Umbilical cord (tissue), 2 donors: ENCODE data around the gene KIF18B. TPM values are rescaled to one million over a fixed set of nuclear protein-coding genes. Genes with fewer than 3 reads are reported as not detected.
"Not testable (repeated sequence)": the region's sequence is repeated elsewhere in the genome, so short reads cannot be mapped to it uniquely, and the experiment has no call there.

Experiments
- DNase-seq: peaks from one replicate; pipeline ENCODE4 v3.0.0-alpha.2; 2015; ENCODE audit warnings: low spot score
- total RNA-seq: library from RNA; depleted of rRNA; stranded (reverse); fragments of >200 nt; gene quantifications from one replicate; pipeline ENCODE4 v1.2.3, GENCODE V29; 2014; ENCODE audit warnings: low replicate concordance; ENCODE audit not compliant: insufficient read depth

The KIF18B gene
- total RNA-seq, 1 donor from 2014 or later: 1.4 TPM

DNA sequence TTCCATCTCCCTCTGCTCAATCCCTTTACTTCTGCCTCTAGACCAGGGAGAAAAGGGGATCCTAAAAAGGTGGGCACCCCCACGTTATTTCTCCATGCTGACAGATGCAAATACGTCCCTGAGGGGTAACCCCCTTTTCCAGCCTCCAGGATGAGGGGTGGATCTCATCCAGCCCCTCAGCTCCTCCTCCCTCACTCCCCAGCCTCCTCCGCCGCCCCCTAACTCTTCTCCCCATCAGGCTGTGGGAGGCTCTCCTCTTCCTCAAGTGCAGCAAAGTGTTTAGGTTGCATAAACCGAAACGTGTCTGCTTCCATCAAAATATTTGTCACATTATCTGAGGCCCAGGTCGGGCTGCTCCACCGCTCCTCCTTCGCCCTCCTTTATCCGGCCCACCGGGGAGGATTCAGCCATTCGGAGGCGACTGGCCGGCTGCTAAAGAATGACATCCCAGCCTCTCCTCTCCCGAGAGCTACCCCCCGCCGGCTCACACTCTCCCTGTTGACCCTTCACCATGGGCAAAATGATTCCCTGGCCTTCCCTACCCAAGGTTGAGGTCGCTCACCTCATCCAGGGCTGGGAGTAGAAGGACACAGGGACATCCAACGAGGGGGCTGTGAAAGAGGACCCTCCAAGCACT lies 21.7 kb upstream of the KIF18B start:
- no peak for DNase-seq

DNA sequence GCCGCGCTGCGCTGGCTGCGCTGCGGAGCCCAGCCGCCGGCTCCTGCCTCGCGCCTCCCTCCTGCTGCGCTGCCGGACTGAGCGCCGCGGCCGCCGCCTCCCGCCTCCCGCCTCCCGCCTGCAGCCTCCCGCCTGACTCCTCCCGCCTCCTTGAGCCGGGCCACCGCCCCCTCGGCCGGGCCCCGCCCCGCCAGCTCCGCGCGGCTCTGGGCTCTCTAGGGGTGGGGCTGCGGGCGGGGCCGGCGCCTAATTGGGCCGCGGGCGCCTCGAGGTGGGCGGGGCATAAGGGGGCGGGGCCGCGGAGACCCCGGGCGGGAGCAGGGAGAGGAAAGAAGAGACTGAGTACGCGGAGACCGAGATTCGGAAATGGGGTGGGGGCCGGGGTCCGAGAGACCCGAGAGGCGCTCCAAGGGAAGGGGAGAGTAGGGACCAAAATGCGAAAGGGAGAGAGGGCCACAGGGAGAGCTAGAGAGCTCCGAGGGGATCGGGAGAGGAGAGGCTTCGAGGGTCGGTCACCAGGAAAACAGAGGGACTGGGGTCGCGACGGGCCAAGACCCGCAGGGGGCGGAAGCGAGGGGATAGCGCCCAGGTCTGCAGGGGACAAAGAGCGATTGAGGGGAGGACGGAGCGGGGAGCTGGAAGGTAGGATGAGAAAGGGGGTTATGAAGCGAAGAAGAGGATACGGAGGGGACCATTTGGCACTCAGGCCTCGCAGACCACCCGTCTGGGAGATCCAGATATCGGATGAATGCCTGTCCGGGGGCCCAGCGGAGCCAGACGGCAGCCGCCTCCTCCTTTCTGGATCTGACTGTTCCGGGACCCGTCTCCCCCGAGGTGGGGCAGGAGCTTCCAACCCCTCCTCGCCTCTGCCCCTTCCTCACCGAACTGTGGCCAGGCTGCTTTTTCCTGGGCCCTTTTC lies 20.9 kb upstream of the KIF18B start, which contains the start of gene C1QL1:
Gene C1QL1 (minus strand): TSS at position 79 of the 919 bp plus-strand sequence. CDS start 255 bp downstream, outside the sequence.
- DNase-seq: peak; percentile 96

DNA sequence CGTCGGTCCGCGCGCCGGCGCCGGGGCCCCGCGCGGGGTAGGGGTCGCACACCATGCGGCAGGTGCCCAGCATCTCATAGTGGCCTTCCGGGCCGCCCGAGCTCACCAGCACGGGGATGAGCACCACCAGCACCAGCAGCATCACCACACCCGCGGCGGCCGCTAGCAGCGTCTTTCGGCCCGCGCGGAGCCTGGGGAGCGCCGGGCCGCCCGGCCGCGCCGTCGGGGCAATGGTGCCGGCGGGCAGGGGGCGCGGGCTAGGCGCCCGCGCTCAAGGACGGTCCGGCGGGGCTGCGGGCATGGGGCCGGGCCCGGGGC lies 20.3 kb upstream of the KIF18B start:
- DNase-seq: no peak

DNA sequence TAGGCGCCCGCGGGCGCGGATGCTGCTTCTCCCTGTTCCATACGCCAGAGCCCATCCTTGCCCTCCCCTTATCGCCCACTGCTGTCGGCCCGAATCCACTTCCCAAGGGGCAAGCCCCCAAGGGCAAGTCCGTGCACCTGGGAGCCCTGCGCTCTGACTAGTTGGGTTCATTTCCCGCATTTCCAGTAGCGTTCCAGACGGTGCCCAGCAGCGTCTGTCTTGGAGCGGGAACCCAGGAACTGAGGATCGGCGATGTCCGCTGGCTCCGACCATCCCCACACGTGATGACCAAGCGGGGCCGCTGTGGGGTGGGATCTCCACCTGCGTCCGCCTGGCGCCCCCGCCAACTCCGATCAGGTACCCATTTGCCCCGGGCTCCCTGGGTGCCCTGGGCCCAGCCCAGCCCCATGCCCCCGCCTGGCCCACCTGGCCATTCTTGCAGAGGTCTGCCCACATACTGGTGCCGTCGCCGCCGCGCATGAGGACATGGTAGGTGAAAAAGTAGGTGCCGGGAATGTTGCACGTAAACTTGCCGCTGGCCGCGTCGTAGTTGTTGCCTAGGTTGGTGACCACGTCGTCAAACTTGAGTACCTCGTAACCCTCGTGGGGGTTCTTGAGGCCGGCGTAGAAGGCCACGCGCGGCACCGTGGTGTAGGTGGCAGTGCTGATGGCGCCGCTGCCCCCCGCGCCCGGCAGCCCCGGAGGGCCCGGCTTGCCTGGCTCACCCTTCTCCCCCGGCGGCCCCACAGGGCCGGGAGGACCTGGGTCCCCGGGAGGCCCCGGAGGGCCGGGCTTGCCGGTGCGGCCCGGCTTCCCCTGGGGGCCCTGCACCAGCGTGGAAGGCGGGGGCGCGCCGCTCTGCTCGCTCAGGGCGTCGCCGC lies 19.7 kb upstream of the KIF18B start:
- no peak for DNase-seq

DNA sequence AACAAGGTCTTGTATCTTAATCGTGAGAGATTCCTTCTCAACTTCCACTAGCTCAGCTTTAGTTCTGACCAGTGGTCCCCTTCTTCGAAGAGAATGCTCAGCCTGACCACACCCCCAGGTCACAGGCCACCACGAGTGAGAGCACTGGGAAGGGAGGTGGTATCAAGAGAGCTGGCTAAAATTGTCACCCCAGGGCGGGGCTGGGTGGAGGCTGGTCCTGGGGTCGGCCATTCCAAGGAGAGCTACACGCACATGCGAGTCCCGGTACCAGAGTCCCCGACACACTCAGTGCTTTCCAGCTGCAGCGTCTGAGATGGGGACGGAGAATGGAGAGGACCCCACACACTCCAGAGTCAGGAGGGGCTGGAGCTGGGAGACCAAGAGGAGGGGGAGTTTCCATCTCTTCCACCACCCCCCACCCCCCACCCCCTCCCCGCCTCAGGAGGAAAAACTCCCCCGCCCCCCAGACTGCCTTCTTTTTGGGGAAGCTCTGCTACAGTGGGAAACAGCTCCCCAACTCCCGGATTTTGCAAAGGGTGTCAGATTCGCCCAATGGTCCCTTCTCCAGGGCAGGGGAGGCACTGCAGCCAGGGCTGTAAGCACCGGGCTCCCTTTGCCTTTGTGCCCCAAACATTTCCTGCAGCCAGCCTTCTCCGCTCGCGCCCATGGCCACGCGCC lies 18.9 kb upstream of the KIF18B start:
- DNase-seq: no peak

DNA sequence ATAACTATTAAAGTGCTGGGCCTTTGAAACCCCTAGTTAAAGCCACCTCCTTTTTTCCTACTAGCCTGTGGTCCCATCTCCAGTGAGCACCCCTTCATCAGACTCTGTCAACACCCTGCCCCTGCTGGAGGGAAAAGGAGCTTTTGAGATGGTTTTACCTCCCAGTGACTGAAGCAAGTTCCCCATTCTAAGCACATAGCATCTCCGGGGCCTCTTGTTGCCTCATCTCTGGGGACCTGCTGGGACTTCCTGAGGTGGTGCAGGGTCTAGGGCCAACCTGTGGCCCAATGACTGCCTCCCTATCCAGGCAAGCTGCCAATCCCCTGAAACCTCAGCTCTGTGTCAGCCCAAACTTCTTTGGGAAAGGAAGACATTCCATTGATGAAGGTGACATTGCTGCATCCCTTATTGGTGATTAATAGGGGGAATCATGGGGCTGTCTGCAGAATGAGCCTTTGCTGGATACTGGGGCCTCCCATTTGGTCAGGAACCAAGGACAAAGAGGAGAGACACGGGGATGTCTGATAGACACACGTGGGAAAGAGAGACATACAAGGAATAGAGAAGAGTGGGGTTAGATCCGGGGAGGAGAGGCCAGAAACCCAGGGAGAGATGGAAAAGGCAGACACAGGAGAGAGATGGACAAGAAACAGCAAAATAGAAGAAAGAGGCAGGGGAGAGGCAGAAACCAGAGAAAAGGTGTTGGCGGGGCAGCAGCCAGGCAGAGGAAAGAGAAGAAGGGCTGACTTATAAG lies 18.1 kb upstream of the KIF18B start:
- no peak for DNase-seq

DNA sequence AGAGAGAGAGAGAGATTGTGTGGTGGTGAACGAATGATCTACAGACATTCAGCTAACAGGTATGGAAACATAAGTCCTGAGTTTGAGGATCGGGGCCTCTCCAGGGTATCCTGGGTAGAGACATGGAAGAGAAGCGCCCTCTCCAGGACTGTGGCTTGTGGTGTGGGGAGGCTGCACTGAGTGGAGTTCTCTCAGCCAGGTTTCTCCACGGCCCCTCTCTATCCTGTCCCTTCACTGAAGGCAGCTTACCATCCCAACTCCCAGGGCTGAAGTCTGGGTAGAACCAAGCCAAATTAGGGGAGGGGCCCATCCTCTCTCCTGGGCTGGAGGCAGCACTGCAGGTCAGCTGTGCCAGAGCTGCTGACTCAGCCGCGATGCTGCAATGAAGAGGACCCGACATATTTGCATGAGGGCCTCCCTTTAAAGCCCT lies 14.4 kb upstream of the KIF18B start:
- DNase-seq: no peak

DNA sequence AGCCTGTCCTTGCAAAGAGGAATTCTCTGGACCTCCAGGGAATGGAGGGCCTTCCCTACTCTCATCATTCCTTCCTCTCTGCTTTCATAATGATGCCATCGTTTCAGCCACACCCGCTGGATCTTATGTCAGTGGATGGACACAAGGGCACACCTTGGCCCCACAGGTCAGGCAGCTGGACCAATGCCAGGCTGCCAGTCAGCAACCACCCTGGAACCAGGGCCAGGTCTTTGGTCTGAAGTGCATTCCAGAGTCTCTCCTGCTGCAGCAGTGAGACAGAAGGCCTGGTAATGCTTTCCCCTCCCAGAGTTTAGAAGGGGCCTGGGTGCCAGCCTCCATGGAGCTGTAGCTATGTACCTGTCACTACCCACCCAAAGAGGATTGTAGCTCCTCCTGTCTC lies 13.1 kb upstream of the KIF18B start:
- DNase-seq: no peak

DNA sequence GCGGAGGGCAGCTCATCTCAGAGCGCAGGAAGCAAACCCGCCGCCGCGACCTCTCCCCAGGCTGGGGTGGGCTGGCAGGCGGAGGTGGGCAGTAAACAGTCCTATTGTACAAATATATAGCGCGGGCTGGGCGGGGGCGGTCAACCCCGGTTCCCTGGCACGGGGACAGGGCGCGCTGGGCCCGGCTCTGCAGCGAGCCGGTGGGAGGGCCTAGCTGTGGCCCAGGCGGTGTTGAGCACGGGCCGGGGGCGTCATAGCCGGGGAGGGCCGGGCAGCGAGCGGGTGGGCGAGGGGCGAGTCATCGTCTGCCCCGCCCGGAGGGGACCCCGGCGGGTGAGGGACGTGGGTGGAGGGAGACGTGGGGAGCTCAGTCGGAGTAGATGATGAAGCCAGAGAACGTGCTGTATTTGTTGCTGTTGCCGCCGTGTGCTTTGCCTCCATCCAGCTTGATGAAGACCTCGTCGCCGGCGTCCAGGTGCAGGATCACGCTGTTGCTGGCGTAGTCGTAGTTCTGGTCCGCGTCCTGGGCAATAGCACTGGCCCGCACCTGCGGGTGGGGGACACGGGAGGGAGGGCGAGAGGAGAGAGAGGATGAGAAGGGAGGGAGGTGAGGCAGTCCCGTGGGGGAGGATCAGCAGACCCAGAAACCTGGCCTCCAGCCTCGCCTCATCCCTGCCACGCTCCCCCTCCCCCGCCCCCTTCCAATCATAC lies 12.4 kb upstream of the KIF18B start:
- no peak for DNase-seq

DNA sequence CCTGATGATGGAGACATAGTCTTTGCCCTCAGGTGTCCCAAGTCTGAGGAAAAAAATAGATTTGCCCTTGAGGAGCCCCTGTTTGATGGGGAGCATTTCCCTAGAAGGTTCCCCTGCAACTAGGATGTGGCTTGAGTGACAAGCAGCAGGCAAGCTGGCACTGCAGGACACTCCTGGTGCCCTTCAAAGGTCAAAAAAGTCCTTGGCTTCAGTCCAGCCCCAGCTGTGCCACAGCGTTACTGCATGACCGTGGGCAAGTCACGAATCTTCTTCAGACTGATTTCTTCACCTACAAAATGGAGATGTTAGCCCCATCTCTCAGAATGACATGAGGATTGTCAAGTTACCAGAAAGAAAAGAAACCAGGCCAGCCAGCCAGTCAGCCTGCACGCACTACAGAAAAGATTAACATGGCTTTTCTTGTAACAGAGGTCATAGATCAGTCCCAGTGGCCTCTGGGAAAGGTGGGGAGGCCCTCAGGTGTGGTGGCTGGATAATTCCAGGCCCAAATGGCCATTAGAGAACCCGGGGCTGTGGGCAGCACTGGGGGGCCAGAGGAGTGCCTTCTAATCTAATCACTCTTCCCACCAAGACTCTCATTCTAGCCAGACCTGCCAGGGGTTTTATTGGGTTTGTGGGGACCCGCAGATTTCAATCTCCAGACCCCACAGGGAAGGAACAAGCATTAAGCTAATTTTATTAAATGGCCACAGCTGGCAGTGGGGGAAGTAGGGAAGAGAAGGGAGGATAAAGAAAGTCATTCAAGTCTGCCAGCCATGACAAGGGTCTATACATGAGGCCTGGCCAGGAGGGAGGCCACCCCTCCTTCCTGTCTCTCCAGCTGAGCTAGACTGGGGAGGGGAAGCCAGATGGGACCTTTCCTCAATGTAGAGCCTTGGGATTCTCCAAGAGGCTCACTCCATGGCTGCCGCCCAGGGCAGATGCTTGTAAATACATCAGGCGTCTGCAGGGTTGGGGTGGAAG lies 9.7 kb upstream of the KIF18B start:
- no peak for DNase-seq

DNA sequence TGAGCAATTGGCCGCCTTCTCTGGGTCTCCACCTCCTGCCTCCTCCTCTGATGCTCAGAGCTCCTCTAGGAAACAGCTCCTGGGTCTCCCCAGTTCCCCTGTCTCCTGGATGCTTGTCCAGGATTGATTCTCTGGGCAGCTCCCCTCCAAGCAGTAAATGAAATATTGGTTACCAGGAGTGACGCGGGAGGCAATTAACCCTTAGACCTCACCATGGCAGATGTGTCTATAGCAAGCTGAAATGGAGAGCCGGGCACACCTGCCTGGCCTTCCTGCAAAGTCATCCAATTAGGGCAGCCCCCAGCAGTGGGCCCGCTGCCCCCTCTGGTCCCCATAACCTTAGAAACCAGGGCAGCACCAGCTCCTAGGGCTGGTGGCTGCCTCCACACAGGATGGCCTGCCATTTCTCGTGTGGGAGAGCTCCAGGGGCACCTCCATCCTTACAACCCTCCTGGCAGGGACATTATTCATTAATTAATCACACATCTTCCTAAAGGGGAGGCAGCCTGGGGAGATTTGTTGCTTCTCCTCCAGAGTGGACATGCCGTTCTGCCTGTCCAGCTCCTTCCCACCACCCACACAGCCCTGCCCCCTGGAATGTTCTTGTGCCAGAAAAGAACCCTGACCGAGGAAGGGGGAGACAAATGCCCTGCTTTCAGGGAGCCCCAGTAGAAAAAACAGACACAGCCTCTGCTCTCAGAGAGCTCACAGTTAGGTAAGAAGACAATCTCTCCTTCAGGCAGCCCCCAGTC lies 8.3 kb upstream of the KIF18B start:
- no peak for DNase-seq

DNA sequence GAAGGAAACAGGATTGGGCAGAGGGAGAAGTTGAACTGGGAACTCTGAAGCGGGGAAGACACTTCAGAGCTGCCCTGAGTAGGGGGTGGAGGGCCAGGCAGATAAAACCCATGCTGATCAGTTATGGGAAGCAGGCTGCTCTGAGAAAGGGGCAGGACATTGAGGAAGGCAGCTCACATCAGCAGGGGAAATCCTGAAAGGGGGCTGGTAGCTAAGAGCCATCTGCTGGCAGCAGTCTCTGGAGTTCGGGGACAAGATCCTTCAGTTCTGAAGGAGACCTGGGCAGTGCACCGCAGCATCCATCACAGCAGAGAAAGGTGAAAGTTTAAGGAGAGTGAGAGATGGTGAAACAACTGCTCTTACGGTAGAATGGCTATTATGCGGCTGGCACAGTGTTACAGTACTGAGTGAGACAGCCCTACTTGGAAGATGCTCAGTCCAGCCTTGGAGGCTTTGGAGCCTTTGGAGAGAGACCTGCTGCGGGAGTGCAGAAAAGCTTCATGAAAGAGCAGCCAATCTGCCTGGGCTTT lies 5.4 kb upstream of the KIF18B start:
- no peak for DNase-seq

DNA sequence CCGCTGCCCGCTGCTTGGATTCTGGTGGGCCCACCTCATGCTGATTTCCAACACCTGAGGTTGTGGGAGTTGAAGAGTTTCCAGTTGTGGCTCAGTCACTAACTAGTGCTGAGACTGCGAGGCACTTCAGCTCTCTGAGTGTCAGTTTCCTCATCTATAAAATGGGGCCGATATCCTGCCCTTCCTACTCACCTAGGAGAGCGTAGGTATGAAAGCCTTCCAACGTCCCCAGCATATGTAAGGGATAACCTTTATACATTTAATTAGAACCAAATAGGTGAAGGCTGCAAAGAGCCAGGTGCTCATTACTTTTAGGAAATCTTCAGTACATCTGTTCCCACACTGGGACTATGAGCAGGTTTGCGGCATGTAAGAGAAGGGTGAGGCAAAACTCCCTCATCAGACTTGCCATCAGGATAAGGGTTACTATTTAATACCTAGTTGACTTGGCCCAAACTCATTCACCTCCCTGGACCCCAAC lies 782 bp upstream of the KIF18B start:
- DNase-seq: no peak

DNA sequence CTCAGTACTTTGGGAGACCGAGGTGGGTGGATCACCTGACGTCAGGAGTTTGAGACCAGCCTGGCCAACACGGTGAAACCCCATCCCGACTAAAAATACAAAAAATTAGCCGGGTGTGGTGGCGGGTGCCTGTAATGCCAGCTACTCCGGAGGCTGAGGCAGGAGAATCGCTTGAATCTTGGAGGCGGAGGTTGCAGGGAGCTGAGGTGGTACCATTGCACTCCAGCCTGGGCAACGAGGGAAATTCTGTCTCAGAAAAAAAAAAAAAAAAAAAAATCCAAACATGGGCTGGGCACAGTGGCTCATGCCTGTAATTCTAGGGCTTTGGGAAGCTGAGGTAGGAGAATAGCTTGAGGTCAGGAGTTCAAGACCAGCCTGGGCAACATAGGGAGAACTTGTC lies 1.9 kb downstream of the KIF18B start:
- not testable (repeated sequence) for DNase-seq

DNA sequence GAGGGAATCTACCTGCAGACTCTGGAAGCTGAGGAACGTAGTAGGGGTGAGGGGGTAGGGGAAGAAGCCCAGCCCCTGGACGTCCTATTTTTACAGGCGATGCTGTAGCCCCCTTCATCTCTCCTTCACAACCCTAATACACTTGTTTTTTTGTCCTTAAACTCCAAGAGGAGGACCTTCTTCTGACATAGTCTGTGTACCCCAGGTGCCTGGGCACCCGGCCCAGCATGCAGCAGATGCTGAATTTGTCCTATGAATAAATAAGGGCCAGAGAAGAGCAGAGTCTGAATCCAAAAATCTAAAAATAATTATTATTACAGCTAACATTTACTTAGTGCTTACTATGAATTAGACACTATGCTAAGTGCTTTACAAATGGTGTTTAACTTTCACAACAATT lies 5.1 kb downstream of the KIF18B start:
- DNase-seq: no peak

DNA sequence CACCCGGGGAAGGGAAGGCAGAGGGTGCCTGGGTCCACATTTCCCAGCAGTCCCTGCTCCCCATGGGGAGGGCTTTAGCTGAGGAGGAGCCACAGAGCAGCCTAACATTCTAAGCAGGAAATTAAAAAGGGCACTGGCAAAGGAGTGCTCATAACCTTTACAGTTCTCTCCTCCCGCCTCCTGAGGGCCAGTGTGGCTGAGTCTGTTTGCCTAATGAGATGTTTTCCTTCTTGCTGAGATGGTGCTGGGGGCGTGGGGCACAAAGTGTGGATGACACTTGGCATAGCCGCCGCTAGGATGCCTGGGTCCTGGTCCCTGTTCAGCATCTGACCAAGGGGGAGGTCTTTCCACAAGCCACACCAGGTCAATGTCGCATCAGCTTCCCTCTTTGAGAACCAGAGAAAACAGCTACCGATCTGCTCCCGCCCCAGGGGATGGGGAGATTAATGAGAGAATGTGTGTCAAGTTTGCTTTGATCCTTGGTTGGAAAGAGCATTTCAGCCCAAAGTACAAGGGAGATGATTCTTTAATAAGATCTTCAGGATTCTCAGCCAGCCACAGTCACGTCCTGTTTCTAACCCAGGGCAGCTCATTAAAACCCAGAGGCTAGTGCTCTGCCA lies 5.8 kb downstream of the KIF18B start:
- DNase-seq: no peak

DNA sequence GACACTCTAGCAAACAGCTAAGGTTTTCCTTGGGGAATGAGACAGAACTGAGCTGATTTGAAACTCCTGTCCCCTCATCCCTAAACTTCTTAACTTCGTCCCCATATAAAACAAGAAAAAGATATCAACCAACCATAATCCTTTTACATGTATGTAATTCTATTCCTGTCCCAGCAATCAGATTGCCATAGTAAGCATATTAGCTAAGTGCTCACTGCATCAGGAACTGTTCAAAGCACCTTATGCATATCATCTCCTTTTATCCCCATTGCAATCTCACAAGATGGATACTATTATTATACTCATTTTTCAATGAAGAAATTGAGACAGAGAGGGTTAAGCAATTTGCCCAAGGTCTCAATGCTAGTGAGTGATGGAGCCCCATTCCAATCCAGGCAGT lies 6.8 kb downstream of the KIF18B start:
- DNase-seq: no peak
